ENCODE measurements around the gene MRPL38. TPM values are rescaled to one million over a fixed set of nuclear protein-coding genes. Genes with fewer than 3 reads are reported as not detected.
"Not testable (repeated sequence)": the region's sequence is repeated elsewhere in the genome, so short reads cannot be mapped to it uniquely, and the experiment has no call there.

Gene MRPL38
- total RNA-seq, 1 experiment from 2014 or later, result 112 TPM

DNA sequence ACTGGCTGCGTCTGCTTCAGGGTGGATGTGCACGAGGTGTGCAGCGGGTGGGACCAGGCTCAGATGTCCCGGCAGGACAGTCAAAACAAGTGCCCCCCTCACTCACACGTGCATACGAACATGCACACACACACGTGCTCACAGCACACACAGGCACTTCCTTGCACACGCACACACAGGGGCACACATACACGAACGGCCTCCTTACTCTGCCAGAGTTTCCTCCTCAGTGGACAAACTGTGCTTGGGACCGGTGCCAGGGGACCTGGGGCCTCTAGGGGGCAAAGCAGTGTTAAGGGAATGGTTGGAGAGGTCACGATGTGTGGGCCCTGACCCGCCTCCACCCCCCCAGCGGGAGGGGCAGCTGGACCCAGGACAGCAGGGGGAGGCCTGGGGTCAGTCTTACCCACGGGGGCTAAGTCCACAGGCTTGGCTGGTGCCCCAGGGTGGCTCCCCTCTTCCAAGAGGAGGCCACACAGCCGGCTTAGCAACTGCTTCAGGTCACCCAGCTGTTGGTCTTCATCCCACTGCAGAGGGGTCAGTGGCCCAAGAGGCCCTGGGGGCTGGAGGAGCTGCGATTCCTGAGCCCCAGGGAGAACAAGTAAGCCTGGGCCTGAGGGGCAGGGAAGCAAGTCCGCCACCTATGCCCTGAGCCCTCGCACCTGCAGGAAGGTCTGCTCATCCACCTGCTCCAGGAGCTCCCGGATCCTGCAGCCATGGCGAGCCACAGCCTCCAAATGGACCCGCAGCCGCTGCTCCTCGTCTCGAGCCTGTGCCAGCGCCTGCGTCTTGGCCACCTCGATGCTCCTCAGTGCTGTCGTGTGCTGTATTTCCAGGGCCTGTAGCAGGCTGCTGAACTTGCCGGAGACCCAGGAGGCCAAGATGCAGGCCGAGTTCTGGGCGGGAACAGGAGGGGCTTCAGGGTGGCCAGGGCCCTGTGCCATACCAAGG lies 12.8 kb downstream of the MRPL38 start:
- CTCF ChIA-PET, result interaction anchor here (0.6 kb wide), 1 partner anchor 104 kb away, joined by 3 read pairs; no protein-coding TSS in a partner anchor
- TF ChIP-seq, protein P1, sequence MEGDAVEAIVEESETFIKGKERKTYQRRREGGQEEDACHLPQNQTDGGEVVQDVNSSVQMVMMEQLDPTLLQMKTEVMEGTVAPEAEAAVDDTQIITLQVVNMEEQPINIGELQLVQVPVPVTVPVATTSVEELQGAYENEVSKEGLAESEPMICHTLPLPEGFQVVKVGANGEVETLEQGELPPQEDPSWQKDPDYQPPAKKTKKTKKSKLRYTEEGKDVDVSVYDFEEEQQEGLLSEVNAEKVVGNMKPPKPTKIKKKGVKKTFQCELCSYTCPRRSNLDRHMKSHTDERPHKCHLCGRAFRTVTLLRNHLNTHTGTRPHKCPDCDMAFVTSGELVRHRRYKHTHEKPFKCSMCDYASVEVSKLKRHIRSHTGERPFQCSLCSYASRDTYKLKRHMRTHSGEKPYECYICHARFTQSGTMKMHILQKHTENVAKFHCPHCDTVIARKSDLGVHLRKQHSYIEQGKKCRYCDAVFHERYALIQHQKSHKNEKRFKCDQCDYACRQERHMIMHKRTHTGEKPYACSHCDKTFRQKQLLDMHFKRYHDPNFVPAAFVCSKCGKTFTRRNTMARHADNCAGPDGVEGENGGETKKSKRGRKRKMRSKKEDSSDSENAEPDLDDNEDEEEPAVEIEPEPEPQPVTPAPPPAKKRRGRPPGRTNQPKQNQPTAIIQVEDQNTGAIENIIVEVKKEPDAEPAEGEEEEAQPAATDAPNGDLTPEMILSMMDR (IDR thresholded peaks at IDR 0.05; ENCODE audit: unreplicated experiment), result no peak
- H3K36me3 Mint-ChIP-seq (ENCODE audit: insufficient read depth, unreplicated experiment), result peaks cover 32% of the 10 kb centered on the region
- no peaks in the 10 kb centered on the region for H3K9me3 Mint-ChIP-seq (ENCODE audit: low read depth, unreplicated experiment)
- intact Hi-C loops (cut with micrococcal nuclease; ENCODE audit: unreplicated experiment), result no loop called here
- peaks cover 12% of the 10 kb centered on the region for H3K4me1 Mint-ChIP-seq (ENCODE audit: low read depth, unreplicated experiment)
- no peak overlapping the region for H3K27ac Mint-ChIP-seq (ENCODE audit: unreplicated experiment)
- no peak overlapping the region for H3K4me3 Mint-ChIP-seq (ENCODE audit: low read depth, unreplicated experiment)
- H3K27me3 Mint-ChIP-seq (ENCODE audit: unreplicated experiment), result no peaks in the 10 kb centered on the region
- DNase-seq, result no peak
- no TSS peak for BruUV-seq (replicated peaks)

GRCh38 chr17:75891022-75891604 lies 13.6 kb downstream of the MRPL38 start:
- peaks cover 12% of the 10 kb centered on the region for H3K4me1 Mint-ChIP-seq (ENCODE audit: low read depth, unreplicated experiment)
- H3K27ac Mint-ChIP-seq (ENCODE audit: unreplicated experiment), result no peak overlapping the region
- H3K36me3 Mint-ChIP-seq (ENCODE audit: insufficient read depth, unreplicated experiment), result peaks cover 25% of the 10 kb centered on the region
- CTCF ChIA-PET, result no interaction called here
- H3K9me3 Mint-ChIP-seq (ENCODE audit: low read depth, unreplicated experiment), result no peaks in the 10 kb centered on the region
- DNase-seq, result no peak
- no TSS peak for BruUV-seq (replicated peaks)
- intact Hi-C loops (cut with micrococcal nuclease; ENCODE audit: unreplicated experiment), result no loop called here
- H3K27me3 Mint-ChIP-seq (ENCODE audit: unreplicated experiment), result no peaks in the 10 kb centered on the region
- TF ChIP-seq, protein P1 (IDR thresholded peaks at IDR 0.05; ENCODE audit: unreplicated experiment), result no peak
- H3K4me3 Mint-ChIP-seq (ENCODE audit: low read depth, unreplicated experiment), result no peak overlapping the region

DNA sequence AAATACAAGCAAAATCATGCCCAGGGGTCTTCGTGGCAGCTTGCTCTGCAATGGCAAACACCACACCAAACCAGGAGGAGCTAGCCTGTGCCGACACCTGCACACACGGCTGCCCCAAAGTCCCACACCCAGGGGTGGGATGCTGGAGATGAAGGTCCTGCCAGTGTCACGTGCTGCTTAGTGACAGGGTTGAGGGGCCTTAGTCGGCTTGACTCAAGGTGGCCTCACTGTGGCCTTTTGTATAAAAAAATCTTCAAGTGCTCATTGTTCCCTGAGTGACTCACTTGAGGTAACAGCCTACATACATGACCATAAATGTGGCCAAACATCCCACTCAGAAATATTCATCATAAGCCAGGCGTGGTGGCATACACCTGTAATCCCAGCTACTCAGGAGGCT lies 15.2 kb downstream of the MRPL38 start:
- intact Hi-C loops (cut with micrococcal nuclease; ENCODE audit: unreplicated experiment), result loop anchor here (5.0 kb wide), 1 partner anchor 42 kb away; no protein-coding TSS in a partner anchor

GRCh38 chr17:75888484-75888883 lies 16.2 kb downstream of the MRPL38 start:
- no peak for DNase-seq
- Mint-ChIP-seq H3K4me3 (ENCODE audit: low read depth, unreplicated experiment) (no peak overlapping the region), H3K36me3 (ENCODE audit: insufficient read depth, unreplicated experiment) (peaks cover 22% of the 10 kb centered on the region), H3K9me3 (ENCODE audit: low read depth, unreplicated experiment) (no peaks in the 10 kb centered on the region), H3K4me1 (ENCODE audit: low read depth, unreplicated experiment) (no peaks in the 10 kb centered on the region), H3K27me3 (ENCODE audit: unreplicated experiment) (no peaks in the 10 kb centered on the region), H3K27ac (ENCODE audit: unreplicated experiment) (no peak overlapping the region)
- no TSS peak for BruUV-seq (replicated peaks)
- CTCF ChIA-PET, result no interaction called here
- TF ChIP-seq, protein P1 (IDR thresholded peaks at IDR 0.05; ENCODE audit: unreplicated experiment), result no peak
- intact Hi-C loops (cut with micrococcal nuclease; ENCODE audit: unreplicated experiment), result loop anchor here (5.0 kb wide), 1 partner anchor 41 kb away; no protein-coding TSS in a partner anchor

More for the DNA sequence above, 15.2 kb downstream of the MRPL38 start:
- DNase-seq, result no peak
- CTCF ChIA-PET, result interaction anchor here (0.9 kb wide), 1 partner anchor 15 kb away, joined by 9 read pairs; the partner anchor contains the start of gene MRPL38
- Mint-ChIP-seq H3K36me3 (ENCODE audit: insufficient read depth, unreplicated experiment) (peaks cover 22% of the 10 kb centered on the region), H3K27me3 (ENCODE audit: unreplicated experiment) (no peaks in the 10 kb centered on the region), H3K27ac (ENCODE audit: unreplicated experiment) (no peak overlapping the region), H3K9me3 (ENCODE audit: low read depth, unreplicated experiment) (no peaks in the 10 kb centered on the region), H3K4me3 (ENCODE audit: low read depth, unreplicated experiment) (no peak overlapping the region), H3K4me1 (ENCODE audit: low read depth, unreplicated experiment) (no peaks in the 10 kb centered on the region)
- TF ChIP-seq, protein P1 (IDR thresholded peaks at IDR 0.05; ENCODE audit: unreplicated experiment), result no peak
- BruUV-seq (replicated peaks), result TSS peak; percentile 48

GRCh38 chr17:75885860-75886259 lies 18.8 kb downstream of the MRPL38 start:
- CTCF ChIA-PET, result interaction anchor here (0.6 to 1.1 kb wide), 3 partner anchors 10 to 83 kb away, joined by 4 to 10 read pairs (median 7); no protein-coding TSS in a partner anchor
- DNase-seq; H3K4me1 Mint-ChIP-seq (ENCODE audit: low read depth, unreplicated experiment); H3K4me3 Mint-ChIP-seq (ENCODE audit: low read depth, unreplicated experiment); H3K27me3 Mint-ChIP-seq (ENCODE audit: unreplicated experiment); H3K27ac Mint-ChIP-seq (ENCODE audit: unreplicated experiment); H3K9me3 Mint-ChIP-seq (ENCODE audit: low read depth, unreplicated experiment); BruUV-seq (replicated peaks): not testable (repeated sequence)
- H3K36me3 Mint-ChIP-seq (ENCODE audit: insufficient read depth, unreplicated experiment), result peaks cover 14% of the 10 kb centered on the region
- intact Hi-C loops (cut with micrococcal nuclease; ENCODE audit: unreplicated experiment), result loop anchor here (5.0 kb wide), 1 partner anchor 39 kb away; no protein-coding TSS in a partner anchor

All from Calu3 (cell line).